Calu3 (cell line): ENCODE data around the gene ASXL2. TPM values are rescaled to one million over a fixed set of nuclear protein-coding genes. Genes with fewer than 3 reads are reported as not detected.

Experiments used
- BruUV-seq: library from RNA; stranded (reverse); fragments of 400-500 nt; replicated peaks from 2 replicates; lab custom pipeline; 2021; lab: Mats Ljungman, UMichigan
- CTCF ChIA-PET: fragments of 300-600 bp; sonication (Branson Sonifier 250); formaldehyde crosslinking; loops from one replicate; lab custom pipeline; 2022; ENCODE audit warnings: antibody characterized with exemption; lab: Charles Lee
- DNase-seq: peaks from one replicate; pipeline ENCODE4 v3.0.0; 2022
- H3K27ac Mint-ChIP-seq: one replicate; pipeline ENCODE4 v1.8.0; 2022; ENCODE audit warnings: mixed read lengths; ENCODE audit not compliant: unreplicated experiment
- H3K27me3 Mint-ChIP-seq: one replicate; pipeline ENCODE4 v1.8.0; 2022; ENCODE audit warnings: mixed read lengths; ENCODE audit not compliant: unreplicated experiment
- H3K36me3 Mint-ChIP-seq: one replicate; pipeline ENCODE4 v1.8.0; 2022; ENCODE audit warnings: mild to moderate bottlenecking, moderate library complexity, mixed read lengths; ENCODE audit not compliant: insufficient read depth, unreplicated experiment
- H3K4me1 Mint-ChIP-seq: one replicate; pipeline ENCODE4 v1.8.0; 2022; ENCODE audit warnings: mild to moderate bottlenecking, low read depth, mixed read lengths; ENCODE audit not compliant: unreplicated experiment
- H3K4me3 Mint-ChIP-seq: one replicate; pipeline ENCODE4 v1.8.0; 2022; ENCODE audit warnings: mild to moderate bottlenecking, low read depth, moderate library complexity, mixed read lengths; ENCODE audit not compliant: unreplicated experiment
- H3K9me3 Mint-ChIP-seq: one replicate; pipeline ENCODE4 v1.8.0; 2022; ENCODE audit warnings: low read depth, mixed read lengths; ENCODE audit not compliant: unreplicated experiment
- CTCF ChIP-seq: fragments of 200-600 bp; IDR thresholded peaks from one replicate; pipeline ENCODE4 v1.8.0; 2022; ENCODE audit warnings: antibody characterized with exemption; ENCODE audit not compliant: unreplicated experiment
- intact Hi-C: fragments of 100-400 bp; cut with micrococcal nuclease; formaldehyde crosslinking; loops from one replicate; pipeline ENCODE4 v1.10.0; 2022; ENCODE audit not compliant: unreplicated experiment
- total RNA-seq: library from RNA; stranded (reverse); gene quantifications from 2 replicates; pipeline ENCODE4 v1.2.3, GENCODE V29; 2022

ASXL2 gene
- total RNA-seq, 1 experiment from 2014 or later, result 42.8 TPM

- BruUV-seq, result no TSS peak
- H3K9me3 Mint-ChIP-seq, result no peaks in the 10 kb centered on the region
- CTCF ChIA-PET, result no interaction called here
Measured at GRCh38 chr2:25804338-25804737, 73.9 kb downstream of the ASXL2 start.

GRCh38 chr2:25799301-25799700 lies 79.0 kb downstream of the ASXL2 start:
- H3K9me3 Mint-ChIP-seq, result no peaks in the 10 kb centered on the region
- intact Hi-C loops, result no loop called here
- no peak overlapping the region for H3K27ac Mint-ChIP-seq
- no peak for DNase-seq
- CTCF ChIA-PET, result no interaction called here
- peaks cover 8% of the 10 kb centered on the region for H3K4me1 Mint-ChIP-seq
- TF ChIP-seq CTCF, result no peak
- peaks cover 12% of the 10 kb centered on the region for H3K36me3 Mint-ChIP-seq
- H3K4me3 Mint-ChIP-seq, result no peak overlapping the region
- H3K27me3 Mint-ChIP-seq, result no peaks in the 10 kb centered on the region
- no TSS peak for BruUV-seq

More at GRCh38 chr2:25804338-25804737, 73.9 kb downstream of the ASXL2 start:
- no peak for TF ChIP-seq CTCF
- Mint-ChIP-seq H3K4me1 (peaks cover 4% of the 10 kb centered on the region), H3K27ac (no peak overlapping the region), H3K36me3 (peaks cover 17% of the 10 kb centered on the region), H3K4me3 (no peak overlapping the region), H3K27me3 (no peaks in the 10 kb centered on the region)
- intact Hi-C loops, result no loop called here
- DNase-seq, result no peak

- Mint-ChIP-seq H3K36me3 (peaks cover 6% of the 10 kb centered on the region), H3K4me3 (no peak overlapping the region), H3K27me3 (no peaks in the 10 kb centered on the region), H3K27ac (no peak overlapping the region), H3K9me3 (no peaks in the 10 kb centered on the region), H3K4me1 (peaks cover 8% of the 10 kb centered on the region)
- CTCF ChIA-PET, result no interaction called here
- DNase-seq, result no peak
- intact Hi-C loops, result no loop called here
- no peak for TF ChIP-seq CTCF
- BruUV-seq, result no TSS peak
Measured at GRCh38 chr2:25797620-25798488, 80.4 kb downstream of the ASXL2 start.

GRCh38 chr2:25794544-25795276 lies 83.6 kb downstream of the ASXL2 start:
- intact Hi-C loops, result no loop called here
- peaks cover 6% of the 10 kb centered on the region for H3K36me3 Mint-ChIP-seq
- no peak for DNase-seq
- no peak overlapping the region for H3K4me3 Mint-ChIP-seq
- H3K27me3 Mint-ChIP-seq, result no peaks in the 10 kb centered on the region
- no TSS peak for BruUV-seq
- CTCF ChIA-PET, result no interaction called here
- no peak for TF ChIP-seq CTCF
- peaks cover 8% of the 10 kb centered on the region for H3K4me1 Mint-ChIP-seq
- H3K9me3 Mint-ChIP-seq, result no peaks in the 10 kb centered on the region
- no peak overlapping the region for H3K27ac Mint-ChIP-seq
